Loucy (cell line): ENCODE results near the gene LCN12.

Source experiments
- H2AFZ ChIP-seq: fragments of 200-600 bp; sonication (generic); 2 replicates; pipeline ENCODE4 v1.6.0; 2016; ENCODE audit warnings: antibody characterized with exemption, mild to moderate bottlenecking, low read length, moderate library complexity
- H3F3A ChIP-seq: fragments of 200-600 bp; 2 replicates; pipeline ENCODE4 v1.6.0; 2016; ENCODE audit warnings: antibody characterized with exemption, low read depth, mild to moderate bottlenecking
- H3K27me3 ChIP-seq: fragments of 200-600 bp; sonication (generic); 2 replicates; pipeline ENCODE4 v1.6.1; 2014; ENCODE audit warnings: low read length, mild to moderate bottlenecking; ENCODE audit not compliant: insufficient read depth, poor library complexity, severe bottlenecking
- H3K36me3 ChIP-seq: fragments of 200-600 bp; sonication (generic); 2 replicates; pipeline ENCODE4 v1.6.1; 2016; ENCODE audit warnings: low read length; ENCODE audit not compliant: insufficient read depth
- H3K4me1 ChIP-seq: fragments of 200-600 bp; sonication (generic); 2 replicates; pipeline ENCODE4 v1.5.1; 2014; ENCODE audit warnings: low read length, mild to moderate bottlenecking; ENCODE audit not compliant: insufficient read depth, poor library complexity, severe bottlenecking
- H3K4me2 ChIP-seq: fragments of 200-600 bp; sonication (generic); 2 replicates; pipeline ENCODE4 v1.6.0; 2014; ENCODE audit warnings: antibody characterized with exemption, low read length, low read depth, mild to moderate bottlenecking; ENCODE audit not compliant: poor library complexity, severe bottlenecking
- H3K4me3 ChIP-seq: fragments of 200-600 bp; sonication (generic); 2 replicates; pipeline ENCODE4 v1.5.1; 2014; ENCODE audit warnings: low read length, mild to moderate bottlenecking, mixed read lengths; ENCODE audit not compliant: poor library complexity, severe bottlenecking
- H3K79me2 ChIP-seq: fragments of 200-600 bp; sonication (generic); 2 replicates; pipeline ENCODE4 v1.6.1; 2014; ENCODE audit warnings: low read length; ENCODE audit not compliant: insufficient read depth
- H3K9ac ChIP-seq: fragments of 200-600 bp; sonication (generic); 2 replicates; pipeline ENCODE4 v1.6.0; 2014; ENCODE audit warnings: mild to moderate bottlenecking, low read depth, low read length, moderate library complexity; ENCODE audit not compliant: poor library complexity, severe bottlenecking
- H3K9me2 ChIP-seq: fragments of 200-600 bp; sonication (generic); replicated peaks from 2 replicates; pipeline ENCODE4 v1.6.1; 2016; ENCODE audit warnings: low read depth, low read length, mixed read lengths
- H3K9me3 ChIP-seq: fragments of 200-600 bp; sonication (generic); 2 replicates; pipeline ENCODE4 v1.6.1; 2014; ENCODE audit warnings: mild to moderate bottlenecking, antibody characterized with exemption, low read length, low read depth; ENCODE audit not compliant: insufficient read depth
- H4K20me1 ChIP-seq: fragments of 200-600 bp; sonication (generic); 2 replicates; pipeline ENCODE4 v1.6.0; 2014; ENCODE audit warnings: antibody characterized with exemption, low read length, mild to moderate bottlenecking; ENCODE audit not compliant: insufficient read depth, poor library complexity, severe bottlenecking
- EZH2phosphoT487 ChIP-seq: fragments of 200-600 bp; IDR thresholded peaks from 2 replicates; pipeline ENCODE4 v1.6.1; 2018; ENCODE audit warnings: antibody characterized with exemption, mild to moderate bottlenecking, moderate library complexity, borderline replicate concordance
- TF ChIP-seq, protein P1 (sequence below): fragments of 200-600 bp; sonication (generic); conservative IDR thresholded peaks from 2 replicates; pipeline ENCODE4 v1.5.1; 2014; ENCODE audit warnings: mild to moderate bottlenecking, antibody characterized with exemption, low read length

Gene LCN12

DNA sequence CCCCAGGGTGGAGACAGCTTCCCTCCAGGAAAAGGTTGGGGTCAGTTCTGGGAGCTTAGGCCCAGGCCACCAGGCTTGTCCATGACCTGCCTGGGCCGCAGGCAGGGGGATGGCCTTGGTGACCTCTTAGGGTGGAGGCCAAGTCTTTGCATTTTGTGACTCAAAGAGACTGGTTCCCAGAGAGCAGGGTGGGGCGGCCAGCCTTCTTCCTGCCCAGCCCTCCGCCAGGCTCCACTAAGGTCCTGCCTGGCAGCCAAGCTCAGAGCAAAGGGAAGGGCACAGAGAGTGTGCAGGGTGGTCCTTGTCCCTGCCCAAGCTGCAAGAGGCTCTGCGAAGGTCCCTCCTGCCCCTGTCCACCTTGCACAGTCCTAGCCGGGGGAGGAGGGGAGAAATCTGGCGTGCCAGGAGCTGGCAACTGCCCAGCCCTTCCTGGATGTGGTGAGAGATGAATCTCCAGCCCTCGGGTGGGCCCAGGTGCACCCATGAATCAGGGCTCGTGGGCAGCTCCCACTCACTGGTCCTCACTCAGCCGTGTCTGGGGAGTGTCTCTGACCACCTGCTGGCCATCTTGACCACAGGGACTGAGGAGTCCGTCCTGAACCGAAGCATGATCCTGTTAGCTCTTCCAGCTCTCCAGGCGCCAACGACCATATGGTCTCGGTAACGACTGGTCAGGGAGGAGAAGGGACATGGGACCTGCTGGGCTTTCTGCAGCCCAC lies 22.9 kb downstream of the LCN12 start:
- H3F3A ChIP-seq = no peaks in the 10 kb centered on the region
- H4K20me1 ChIP-seq = no peaks in the 10 kb centered on the region
- H3K79me2 ChIP-seq = no peaks in the 10 kb centered on the region
- no peak overlapping the region for H3K9ac ChIP-seq
- H3K4me3 ChIP-seq = no peak overlapping the region
- no peaks in the 10 kb centered on the region for H3K9me2 ChIP-seq
- no peak overlapping the region for H3K4me2 ChIP-seq
- no peaks in the 10 kb centered on the region for H3K9me3 ChIP-seq
- peaks cover 5% of the 10 kb centered on the region for H3K4me1 ChIP-seq
- no peaks in the 10 kb centered on the region for H3K27me3 ChIP-seq
- TF ChIP-seq, protein P1, sequence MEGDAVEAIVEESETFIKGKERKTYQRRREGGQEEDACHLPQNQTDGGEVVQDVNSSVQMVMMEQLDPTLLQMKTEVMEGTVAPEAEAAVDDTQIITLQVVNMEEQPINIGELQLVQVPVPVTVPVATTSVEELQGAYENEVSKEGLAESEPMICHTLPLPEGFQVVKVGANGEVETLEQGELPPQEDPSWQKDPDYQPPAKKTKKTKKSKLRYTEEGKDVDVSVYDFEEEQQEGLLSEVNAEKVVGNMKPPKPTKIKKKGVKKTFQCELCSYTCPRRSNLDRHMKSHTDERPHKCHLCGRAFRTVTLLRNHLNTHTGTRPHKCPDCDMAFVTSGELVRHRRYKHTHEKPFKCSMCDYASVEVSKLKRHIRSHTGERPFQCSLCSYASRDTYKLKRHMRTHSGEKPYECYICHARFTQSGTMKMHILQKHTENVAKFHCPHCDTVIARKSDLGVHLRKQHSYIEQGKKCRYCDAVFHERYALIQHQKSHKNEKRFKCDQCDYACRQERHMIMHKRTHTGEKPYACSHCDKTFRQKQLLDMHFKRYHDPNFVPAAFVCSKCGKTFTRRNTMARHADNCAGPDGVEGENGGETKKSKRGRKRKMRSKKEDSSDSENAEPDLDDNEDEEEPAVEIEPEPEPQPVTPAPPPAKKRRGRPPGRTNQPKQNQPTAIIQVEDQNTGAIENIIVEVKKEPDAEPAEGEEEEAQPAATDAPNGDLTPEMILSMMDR = no peak
- no peak for TF ChIP-seq EZH2phosphoT487
- no peak overlapping the region for H2AFZ ChIP-seq
- no peaks in the 10 kb centered on the region for H3K36me3 ChIP-seq

DNA sequence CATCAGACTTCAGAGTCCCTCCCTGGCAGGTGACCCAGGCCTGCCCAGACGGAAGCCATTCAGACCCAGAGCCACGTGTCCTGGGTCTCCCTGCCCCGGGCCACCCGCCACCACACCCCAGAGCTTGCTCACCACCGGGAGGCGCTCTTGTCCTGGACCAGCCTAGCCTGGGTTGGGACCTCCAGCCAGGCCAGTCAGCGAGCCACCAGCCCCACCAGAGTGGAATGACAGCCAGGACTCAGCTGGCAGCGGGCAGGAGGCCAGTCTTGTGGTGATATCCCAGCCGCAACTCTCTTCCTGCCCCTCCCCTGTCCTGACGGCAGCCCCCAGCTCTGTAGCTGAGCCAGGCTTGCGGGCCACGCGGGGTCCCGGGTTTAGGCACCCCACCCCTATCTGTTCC lies 23.6 kb downstream of the LCN12 start:
- no peaks in the 10 kb centered on the region for H3K36me3 ChIP-seq
- no peak overlapping the region for H3K9ac ChIP-seq
- H2AFZ ChIP-seq = no peak overlapping the region
- no peaks in the 10 kb centered on the region for H3K79me2 ChIP-seq
- H3F3A ChIP-seq = no peaks in the 10 kb centered on the region
- no peaks in the 10 kb centered on the region for H3K27me3 ChIP-seq
- H3K4me2 ChIP-seq = no peak overlapping the region
- TF ChIP-seq, protein P1 = peak; percentile 48
- TF ChIP-seq EZH2phosphoT487 = no peak
- no peak overlapping the region for H3K4me3 ChIP-seq
- H4K20me1 ChIP-seq = no peaks in the 10 kb centered on the region
- no peaks in the 10 kb centered on the region for H3K9me3 ChIP-seq
- H3K4me1 ChIP-seq = peaks cover 5% of the 10 kb centered on the region
- H3K9me2 ChIP-seq = no peaks in the 10 kb centered on the region

DNA sequence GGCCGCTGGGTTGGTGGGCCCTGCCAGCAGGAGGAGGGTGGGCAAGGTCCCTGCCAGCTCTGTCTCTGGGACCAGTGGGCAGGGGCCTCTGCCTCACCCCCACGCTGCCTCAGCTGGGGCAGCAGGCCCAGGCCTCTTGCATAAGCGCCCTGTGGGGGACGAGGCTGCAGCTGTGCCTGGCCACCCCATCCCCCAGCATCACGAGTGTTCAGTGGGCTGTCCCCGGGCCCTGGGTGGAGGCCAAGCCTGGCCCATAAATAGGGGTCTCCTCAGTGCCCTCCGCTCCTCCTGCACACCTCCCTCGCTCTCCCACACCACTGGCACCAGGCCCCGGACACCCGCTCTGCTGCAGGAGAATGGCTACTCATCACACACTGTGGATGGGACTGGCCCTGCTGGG lies 25.1 kb downstream of the LCN12 start, which contains the start of gene PTGDS:
PTGDS (plus strand) TSS at position 282 of the 400 bp plus-strand sequence; CDS start at position 357, 75 bp downstream.
- no peaks in the 10 kb centered on the region for H3K27me3 ChIP-seq
- no peak for TF ChIP-seq EZH2phosphoT487
- TF ChIP-seq, protein P1 = no peak
- H3K4me1 ChIP-seq = peaks cover 5% of the 10 kb centered on the region
- no peak within 1 kb of the TSS for H3K9ac ChIP-seq
- H3K9me3 ChIP-seq = no peaks in the 10 kb centered on the region
- H3K36me3 ChIP-seq = no peaks in the 10 kb centered on the region
- no peaks in the 10 kb centered on the region for H3K9me2 ChIP-seq
- no peak within 1 kb of the TSS for H3K4me3 ChIP-seq
- no peaks in the 10 kb centered on the region for H3K79me2 ChIP-seq
- no peak within 1 kb of the TSS for H3K4me2 ChIP-seq
- H4K20me1 ChIP-seq = no peaks in the 10 kb centered on the region
- no peaks in the 10 kb centered on the region for H3F3A ChIP-seq
- H2AFZ ChIP-seq = no peak within 1 kb of the TSS
